Neural cell (in vitro differentiated cells): ENCODE results near the gene PDE3B. TPM values are rescaled to one million over a fixed set of nuclear protein-coding genes. Genes with fewer than 3 reads are reported as not detected.

Experiments used
- H2AFZ ChIP-seq: fragments of 200-600, 300-800 bp; sonication (generic), shearing (Covaris generic); 2 replicates; pipeline ENCODE4 v1.6.0; 2014; ENCODE audit warnings: low read depth, mild to moderate bottlenecking, antibody characterized with exemption, low read length, moderate library complexity
- H3F3A ChIP-seq: fragments of 200-600 bp; shearing (Covaris generic); 2 replicates; pipeline ENCODE4 v1.6.1; 2016; ENCODE audit warnings: mild to moderate bottlenecking, moderate library complexity, mixed read lengths, antibody characterized with exemption, low read length; ENCODE audit not compliant: insufficient read depth, poor library complexity, severe bottlenecking
- H3K27ac ChIP-seq: fragments of 200-600, 300-800 bp; sonication (generic), shearing (Covaris generic); 2 replicates; pipeline ENCODE4 v1.5.1; 2014; ENCODE audit warnings: mild to moderate bottlenecking, low read length, moderate library complexity
- H3K27me3 ChIP-seq: fragments of 300-800, 200-600 bp; sonication (generic), shearing (Covaris generic); 2 replicates; pipeline ENCODE4 v1.6.0; 2014; ENCODE audit warnings: mild to moderate bottlenecking, low read depth, low read length, moderate library complexity; ENCODE audit not compliant: insufficient read depth
- H3K36me3 ChIP-seq: fragments of 300-800, 200-600 bp; sonication (generic), shearing (Covaris generic); 2 replicates; pipeline ENCODE4 v1.5.1; 2014; ENCODE audit warnings: mild to moderate bottlenecking, antibody characterized with exemption, low read length, moderate library complexity; ENCODE audit not compliant: insufficient read depth
- H3K4me2 ChIP-seq: fragments of 300-800, 200-600 bp; sonication (generic), shearing (Covaris generic); 2 replicates; pipeline ENCODE4 v1.6.0; 2014; ENCODE audit warnings: mild to moderate bottlenecking, low read length
- H3K4me3 ChIP-seq: fragments of 300-800, 200-600 bp; sonication (generic), shearing (Covaris generic); 2 replicates; pipeline ENCODE4 v1.5.1; 2014; ENCODE audit warnings: mild to moderate bottlenecking, low read length, moderate library complexity
- H3K79me2 ChIP-seq: fragments of 200-600 bp; shearing (Covaris generic); replicated peaks from 2 replicates; pipeline ENCODE4 v1.6.0; 2014; ENCODE audit warnings: mild to moderate bottlenecking, low read length, moderate library complexity; ENCODE audit not compliant: insufficient read depth
- H3K9ac ChIP-seq: fragments of 300-800, 200-600 bp; sonication (generic), shearing (Covaris generic); 2 replicates; pipeline ENCODE4 v1.6.1; 2016; ENCODE audit warnings: mild to moderate bottlenecking, low read length, mixed read lengths
- H3K9me2 ChIP-seq: fragments of 200-600 bp; shearing (Covaris generic); 2 replicates; pipeline ENCODE4 v1.6.1; 2016; ENCODE audit warnings: mild to moderate bottlenecking, low read length, mixed read lengths; ENCODE audit not compliant: insufficient read depth
- H3K9me3 ChIP-seq: fragments of 200-600, 300-800 bp; sonication (generic), shearing (Covaris generic); 2 replicates; pipeline ENCODE4 v1.6.1; 2016; ENCODE audit warnings: mild to moderate bottlenecking, mixed run types, low read length, moderate library complexity, mixed read lengths
- H4K20me1 ChIP-seq: fragments of 200-600 bp; shearing (Covaris generic); 2 replicates; pipeline ENCODE4 v1.6.1; 2016; ENCODE audit warnings: mild to moderate bottlenecking, mixed run types; ENCODE audit not compliant: insufficient read depth
- CTCF ChIP-seq: fragments of 450-650 bp; IDR thresholded peaks from 2 replicates; pipeline ENCODE4 v1.5.1; 2014; ENCODE audit warnings: antibody characterized with exemption, mild to moderate bottlenecking, moderate library complexity; ENCODE audit not compliant: poor library complexity, severe bottlenecking
- EP300 ChIP-seq: fragments of 450-650 bp; conservative IDR thresholded peaks from 2 replicates; pipeline ENCODE4 v1.6.1; 2014; ENCODE audit warnings: antibody characterized with exemption, mild to moderate bottlenecking, moderate library complexity; ENCODE audit not compliant: poor library complexity, severe bottlenecking
- EZH2 ChIP-seq: fragments of 200-600, 300-800 bp; shearing (Covaris generic), sonication (generic); IDR thresholded peaks from 2 replicates; pipeline ENCODE4 v1.6.1; 2014; ENCODE audit warnings: antibody characterized with exemption, low read length, borderline replicate concordance, mild to moderate bottlenecking; ENCODE audit not compliant: insufficient read depth, poor library complexity, severe bottlenecking
- MXI1 ChIP-seq: fragments of 450-650 bp; conservative IDR thresholded peaks from 2 replicates; pipeline ENCODE4 v1.6.1; 2014; ENCODE audit warnings: antibody characterized with exemption, mild to moderate bottlenecking; ENCODE audit not compliant: poor library complexity, severe bottlenecking
- POLR2AphosphoS5 ChIP-seq: IDR thresholded peaks from 2 replicates; pipeline ENCODE4 v1.6.1; 2012
- RAD21 ChIP-seq: fragments of 450-650 bp; conservative IDR thresholded peaks from 2 replicates; pipeline ENCODE4 v1.6.1; 2014; ENCODE audit warnings: antibody characterized with exemption, mild to moderate bottlenecking, moderate library complexity
- REST ChIP-seq: IDR thresholded peaks from 2 replicates; pipeline ENCODE4 v1.6.1; 2012; ENCODE audit warnings: borderline replicate concordance
- SMC3 ChIP-seq: fragments of 450-650 bp; conservative IDR thresholded peaks from 2 replicates; pipeline ENCODE4 v1.6.1; 2014; ENCODE audit warnings: antibody characterized with exemption, mild to moderate bottlenecking, moderate library complexity; ENCODE audit not compliant: poor library complexity
- TAF1 ChIP-seq: IDR thresholded peaks from 2 replicates; pipeline ENCODE4 v1.6.1; 2012; ENCODE audit warnings: low read depth
- polyA plus RNA-seq: library from polyadenylated mRNA; depleted of rRNA; stranded (reverse); fragments of >200 nt; gene quantifications from 2 replicates; pipeline ENCODE4 v1.2.3, GENCODE V29; 2014

Gene PDE3B
- polyA plus RNA-seq, 1 donor from 2014 or later, result 13.8 TPM

GRCh38 chr11:14835496-14836492 is 192.2 kb downstream of the PDE3B start:
- no peaks in the 10 kb centered on the region for H3K36me3 ChIP-seq
- H2AFZ ChIP-seq, result no peak overlapping the region
- H3K9me2 ChIP-seq, result no peaks in the 10 kb centered on the region
- H3K9me3 ChIP-seq, result no peaks in the 10 kb centered on the region
- H3K79me2 ChIP-seq, result no peaks in the 10 kb centered on the region
- H3K4me2 ChIP-seq, result no peak overlapping the region
- no peak overlapping the region for H3K9ac ChIP-seq
- no peak overlapping the region for H3K4me3 ChIP-seq
- H4K20me1 ChIP-seq, result no peaks in the 10 kb centered on the region
- H3F3A ChIP-seq, result no peaks in the 10 kb centered on the region
- H3K27ac ChIP-seq, result no peak overlapping the region
- H3K27me3 ChIP-seq, result no peaks in the 10 kb centered on the region
- TF ChIP-seq TAF1 (no peak), RAD21 (no peak), EP300 (no peak), MXI1 (no peak), CTCF (no peak), REST (no peak), EZH2 (no peak), POLR2AphosphoS5 (no peak), SMC3 (no peak)

GRCh38 chr11:14842002-14842401 is 198.4 kb downstream of the PDE3B start:
- H3K36me3 ChIP-seq, result peaks cover 4% of the 10 kb centered on the region
- H3K9me2 ChIP-seq, result no peaks in the 10 kb centered on the region
- no peak overlapping the region for H3K4me3 ChIP-seq
- TF ChIP-seq RAD21, result no peak
- no peak for TF ChIP-seq CTCF
- TF ChIP-seq TAF1, result no peak
- no peak for TF ChIP-seq POLR2AphosphoS5
- H3K79me2 ChIP-seq, result no peaks in the 10 kb centered on the region
- H4K20me1 ChIP-seq, result no peaks in the 10 kb centered on the region
- no peak overlapping the region for H3K9ac ChIP-seq
- no peak overlapping the region for H2AFZ ChIP-seq
- H3K27me3 ChIP-seq, result no peaks in the 10 kb centered on the region
- no peaks in the 10 kb centered on the region for H3K9me3 ChIP-seq
- no peak overlapping the region for H3K27ac ChIP-seq
- H3F3A ChIP-seq, result no peaks in the 10 kb centered on the region
- H3K4me2 ChIP-seq, result no peak overlapping the region
